Tibial nerve (tissue), 3 donors: ENCODE measurements around the gene LRRC4C.

Experiments
- POLR2A ChIP-seq, 2 donors: fragments of 450-650 bp; IDR thresholded peaks; one replicate each; pipeline ENCODE4 v1.6.1; 2017; ENCODE audit warnings: antibody characterized with exemption in 2 of 2, mild to moderate bottlenecking in 2 of 2, moderate library complexity in 2 of 2
- TF ChIP-seq, protein P1 (sequence below), 5 experiments: fragments of 200-600 bp in 3 of 5; fragments of 450-650 bp in 2 of 5; sonication (generic) in 3 of 5; IDR thresholded peaks; one replicate each; pipeline ENCODE4 v1.5.1; 2016 to 2019; ENCODE audit warnings: antibody characterized with exemption in 5 of 5, mild to moderate bottlenecking in 3 of 5, moderate library complexity in 2 of 5

GRCh38 chr11:40393511-40393910 is 1065.9 kb downstream of the LRRC4C start:
- TF ChIP-seq, protein P1, sequence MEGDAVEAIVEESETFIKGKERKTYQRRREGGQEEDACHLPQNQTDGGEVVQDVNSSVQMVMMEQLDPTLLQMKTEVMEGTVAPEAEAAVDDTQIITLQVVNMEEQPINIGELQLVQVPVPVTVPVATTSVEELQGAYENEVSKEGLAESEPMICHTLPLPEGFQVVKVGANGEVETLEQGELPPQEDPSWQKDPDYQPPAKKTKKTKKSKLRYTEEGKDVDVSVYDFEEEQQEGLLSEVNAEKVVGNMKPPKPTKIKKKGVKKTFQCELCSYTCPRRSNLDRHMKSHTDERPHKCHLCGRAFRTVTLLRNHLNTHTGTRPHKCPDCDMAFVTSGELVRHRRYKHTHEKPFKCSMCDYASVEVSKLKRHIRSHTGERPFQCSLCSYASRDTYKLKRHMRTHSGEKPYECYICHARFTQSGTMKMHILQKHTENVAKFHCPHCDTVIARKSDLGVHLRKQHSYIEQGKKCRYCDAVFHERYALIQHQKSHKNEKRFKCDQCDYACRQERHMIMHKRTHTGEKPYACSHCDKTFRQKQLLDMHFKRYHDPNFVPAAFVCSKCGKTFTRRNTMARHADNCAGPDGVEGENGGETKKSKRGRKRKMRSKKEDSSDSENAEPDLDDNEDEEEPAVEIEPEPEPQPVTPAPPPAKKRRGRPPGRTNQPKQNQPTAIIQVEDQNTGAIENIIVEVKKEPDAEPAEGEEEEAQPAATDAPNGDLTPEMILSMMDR (IDR thresholded peaks at IDR 0.05) = no peak
- TF ChIP-seq POLR2A (IDR thresholded peaks at IDR 0.05) = no peak
